ENCODE data around the gene EXOC1L.

EXOC1L gene

GRCh38 chr4:55884851-55885219 is 65.2 kb downstream of the EXOC1L start:
- DNase-seq: no peak
